GM11168 (cell line): Measurements from ENCODE around the gene ARMCX4.
"Not testable (repeated sequence)": the region's sequence is repeated elsewhere in the genome, so short reads cannot be mapped to it uniquely, and the experiment has no call there.

ENCODE experiments used
- in situ Hi-C: fragments of 300-500 bp; cut with MboI; formaldehyde crosslinking; loops from one replicate; pipeline ENCODE4 v1.12.0; 2022; ENCODE audit warnings: low sequenced_read_pairs; ENCODE audit not compliant: unreplicated experiment

The ARMCX4 gene

DNA sequence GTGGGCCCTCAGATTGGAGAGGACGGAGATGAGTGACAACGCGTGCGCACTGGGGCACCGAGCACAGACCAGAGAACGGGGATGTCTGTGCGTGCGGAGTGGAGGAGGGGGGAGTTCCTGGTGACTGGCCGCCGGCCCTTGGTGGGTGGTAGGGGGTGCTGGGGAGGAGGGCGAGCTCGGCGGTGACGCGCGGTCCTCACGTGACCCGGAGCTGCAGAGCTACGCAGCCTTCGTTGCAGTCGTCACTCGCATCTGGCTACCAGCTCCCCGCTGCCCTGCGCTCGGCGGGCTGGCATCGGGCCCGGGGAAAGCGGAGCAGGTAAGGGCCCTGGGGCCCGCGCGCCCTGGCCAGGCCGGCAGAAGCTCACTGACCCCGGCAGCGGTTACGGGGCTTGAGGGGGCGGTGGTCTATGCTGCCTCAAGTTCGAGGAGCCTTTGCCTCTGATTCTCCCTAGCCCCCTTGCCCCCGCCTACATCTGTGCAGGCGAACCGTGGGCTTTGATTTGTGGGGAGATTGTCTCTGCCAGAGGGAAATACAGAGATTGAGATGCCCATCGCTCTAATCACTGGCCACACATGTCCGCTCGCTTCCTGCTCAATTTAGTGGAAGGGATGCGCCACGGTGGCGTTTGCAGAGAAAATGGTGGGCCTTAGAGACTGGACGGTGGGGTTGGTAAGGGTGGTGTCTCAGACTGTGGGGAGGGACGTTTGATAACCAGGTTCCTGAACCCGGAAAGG lies at the start of gene ARMCX4:
ARMCX4 (plus strand) TSS at position 245 of the 738 bp plus-strand sequence. CDS start 3,134 bp downstream, outside the sequence.
- in situ Hi-C loops: no loop called here

GRCh38 chrX:101442085-101442484 lies 43.2 kb upstream of the ARMCX4 start:
- in situ Hi-C loops: no loop called here

GRCh38 chrX:101449279-101449678 lies 36.0 kb upstream of the ARMCX4 start:
- in situ Hi-C loops: no loop called here

DNA sequence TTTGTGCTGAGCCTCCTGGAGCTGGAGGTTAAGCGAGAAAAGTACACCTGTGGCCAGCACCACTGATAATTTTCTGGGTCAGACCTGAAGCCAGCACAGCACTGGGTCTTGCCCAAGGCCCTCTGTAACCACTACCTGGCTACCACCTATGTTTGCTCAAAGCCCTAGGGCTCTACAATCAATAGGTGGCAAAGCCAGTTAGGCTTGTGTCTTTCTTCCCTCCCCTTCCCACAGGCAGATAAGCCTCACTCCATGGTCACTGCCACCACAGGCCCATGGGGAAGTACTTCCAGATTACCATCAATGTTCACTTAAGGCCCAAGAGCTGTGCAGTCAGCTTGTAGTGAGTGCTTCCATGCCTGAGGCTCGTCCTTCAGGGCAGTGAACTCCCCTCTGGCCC lies 35.2 kb upstream of the ARMCX4 start:
- in situ Hi-C loops: no loop called here

GRCh38 chrX:101450961-101451360 lies 34.3 kb upstream of the ARMCX4 start:
- in situ Hi-C loops: no loop called here

- in situ Hi-C loops: no loop called here
Observed at GRCh38 chrX:101452056-101452455, 33.2 kb upstream of the ARMCX4 start.

GRCh38 chrX:101460669-101461068 lies 24.6 kb upstream of the ARMCX4 start:
- in situ Hi-C loops: no loop called here

DNA sequence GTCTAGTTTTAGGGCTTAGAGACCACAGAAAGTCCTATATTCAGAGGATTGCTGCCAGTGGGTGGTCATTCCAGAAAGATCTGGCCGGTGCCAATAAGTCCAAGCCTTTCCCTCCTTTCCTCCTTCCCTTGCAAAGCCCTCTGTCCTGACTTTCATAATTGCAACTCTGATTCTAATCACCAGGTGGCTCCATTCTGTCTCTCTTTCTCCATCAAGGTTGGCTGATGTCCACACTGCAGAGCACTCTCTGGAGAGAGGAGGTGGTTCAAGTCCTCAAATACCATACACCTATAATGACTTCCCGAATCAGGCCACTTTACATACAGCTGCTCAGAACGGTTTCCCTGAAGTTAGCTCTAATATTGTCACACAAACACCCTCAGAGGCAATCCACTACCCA lies 22.4 kb upstream of the ARMCX4 start:
- in situ Hi-C loops: no loop called here

DNA sequence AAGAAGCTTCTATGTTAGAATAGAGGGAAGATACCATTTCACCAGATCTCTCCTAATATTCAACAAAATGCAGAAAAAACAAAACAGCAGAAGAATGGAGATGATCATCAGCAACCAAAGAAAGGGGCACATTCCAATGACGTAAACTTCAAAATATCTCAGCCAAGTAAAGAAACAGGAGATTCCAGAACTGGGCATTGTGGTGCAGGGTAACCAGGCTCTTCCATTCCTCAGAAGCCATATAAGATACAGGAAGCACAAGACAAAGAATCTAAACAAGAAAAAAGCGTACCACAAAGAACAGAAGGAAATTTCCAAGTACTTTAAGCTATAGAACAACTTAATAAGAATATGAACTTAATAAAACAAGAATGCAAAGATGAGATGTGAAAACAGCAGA lies 6.9 kb upstream of the ARMCX4 start:
- in situ Hi-C loops: no loop called here

- in situ Hi-C loops: no loop called here
Observed at GRCh38 chrX:101482296-101482695, 3.0 kb upstream of the ARMCX4 start.

DNA sequence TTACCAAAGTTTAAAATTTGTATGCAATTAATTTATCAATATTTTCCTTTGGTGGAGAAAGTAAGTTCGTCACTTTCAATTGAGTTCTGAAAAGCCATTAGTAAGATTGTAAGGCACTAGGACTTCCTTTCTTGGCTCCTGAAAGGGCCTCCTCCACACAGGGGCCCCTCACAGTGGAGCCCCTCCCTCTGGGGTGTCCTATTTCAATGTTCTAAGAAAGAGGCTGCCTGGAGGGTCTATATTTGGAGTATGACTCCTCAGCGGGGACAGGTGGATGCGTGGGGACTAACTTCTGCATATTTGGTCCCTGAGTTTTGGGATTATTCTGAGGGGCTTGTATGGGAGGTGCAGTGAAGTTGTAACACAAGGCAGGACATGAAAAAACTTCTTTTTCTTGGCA lies 1.6 kb upstream of the ARMCX4 start:
- in situ Hi-C loops: no loop called here

DNA sequence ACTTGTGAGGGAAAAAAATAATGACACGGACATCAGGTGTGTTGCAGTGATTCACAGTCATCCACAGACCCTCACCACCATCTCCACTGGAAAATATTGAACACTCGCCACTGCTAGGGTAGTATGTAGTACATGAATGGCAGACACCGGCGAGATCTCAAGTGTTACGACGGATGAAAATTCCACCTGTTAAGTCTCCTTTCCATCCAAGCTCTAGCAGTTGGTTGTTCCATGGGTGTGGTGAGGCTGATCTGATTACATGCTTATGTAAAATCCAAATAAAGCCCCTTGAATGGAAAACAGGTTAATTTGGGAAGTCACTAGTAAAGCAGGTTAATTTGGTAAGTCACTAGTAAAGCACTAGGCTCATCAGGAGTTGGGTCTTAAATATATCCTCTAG lies 1.1 kb upstream of the ARMCX4 start:
- in situ Hi-C loops: no loop called here

- in situ Hi-C loops: no loop called here
Observed at GRCh38 chrX:101488796-101489195, 3.5 kb downstream of the ARMCX4 start.

- in situ Hi-C loops: no loop called here
Observed at GRCh38 chrX:101491943-101492342, 6.7 kb downstream of the ARMCX4 start.

DNA sequence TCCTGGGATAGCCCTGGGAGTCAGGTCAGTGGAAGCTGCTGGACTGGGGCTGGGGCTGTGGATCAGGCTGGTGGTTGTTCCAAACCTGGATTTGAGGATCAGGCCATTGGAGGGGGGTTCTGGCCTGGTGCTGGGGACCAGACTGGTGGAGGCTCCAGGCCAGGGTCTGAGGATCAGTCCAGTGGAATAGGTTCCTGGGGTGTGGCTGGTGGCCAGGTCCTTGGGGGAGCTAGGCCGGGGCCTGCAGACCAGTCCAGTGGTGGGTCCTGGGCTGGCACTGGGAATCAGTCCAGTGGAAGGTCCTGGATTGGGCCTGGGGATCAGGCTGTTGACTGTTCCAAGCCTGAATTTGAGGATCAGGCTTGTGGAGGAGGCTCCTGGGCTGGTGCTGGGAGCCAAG lies 8.0 kb downstream of the ARMCX4 start:
- in situ Hi-C loops: no loop called here

DNA sequence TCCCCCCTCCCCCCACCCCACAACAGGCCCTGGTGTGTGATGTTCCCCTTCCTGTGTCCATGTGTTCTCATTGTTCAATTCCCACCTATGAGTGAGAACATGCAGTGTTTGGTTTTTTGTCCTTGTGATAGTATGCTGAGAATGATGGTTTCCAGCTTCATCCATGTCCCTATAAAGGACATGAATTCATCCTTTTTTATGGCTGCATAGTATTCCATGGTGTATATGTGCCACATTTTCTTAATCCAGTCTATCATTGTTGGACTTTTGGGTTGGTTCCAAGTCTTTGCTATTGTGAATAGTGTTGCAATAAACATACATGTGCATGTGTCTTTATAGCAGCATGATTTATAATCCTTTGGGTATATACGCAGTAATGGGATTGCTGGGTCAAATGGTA lies 17.7 kb downstream of the ARMCX4 start:
- in situ Hi-C loops: not testable (repeated sequence)

GRCh38 chrX:101507372-101507771 lies 22.1 kb downstream of the ARMCX4 start:
- in situ Hi-C loops: no loop called here

DNA sequence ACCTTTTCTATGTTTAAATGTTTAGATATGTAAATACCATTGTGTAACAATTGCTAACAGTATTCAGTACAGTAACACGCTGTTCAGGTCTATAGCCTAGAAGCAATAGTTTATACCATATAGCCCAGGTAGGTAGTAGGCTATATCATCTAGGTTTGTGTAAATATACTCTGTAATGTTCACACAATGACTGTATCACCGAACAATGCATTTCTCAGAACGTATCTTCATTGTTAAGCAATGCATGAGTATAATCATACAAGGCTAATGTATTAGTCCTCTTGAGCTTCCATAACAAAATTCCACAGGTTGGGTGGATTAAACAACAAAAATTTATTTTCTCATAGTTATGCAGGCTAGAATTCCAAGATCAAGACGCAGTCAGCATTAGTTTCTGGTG lies 22.7 kb downstream of the ARMCX4 start:
- in situ Hi-C loops: no loop called here

- in situ Hi-C loops: no loop called here
Observed at GRCh38 chrX:101530944-101531343, 45.7 kb downstream of the ARMCX4 start.
